ENCODE measurements around the gene NR1D1. TPM values are rescaled to one million over a fixed set of nuclear protein-coding genes. Genes with fewer than 3 reads are reported as not detected.

The NR1D1 gene
- total and polyA plus RNA-seq, 2 of the 8 experiments (the other 6 are each of a cell fraction or from before 2014, with no cell fraction given) = 1.5 to 4.6 TPM

- Histone ChIP-seq H2AFZ (ENCODE audit: low read length) (no peak overlapping the region), H2BK20ac (ENCODE audit: low read length) (no peak overlapping the region)
- POLR2A ChIA-PET (ENCODE audit: partially characterized antibody) = interaction anchor here (0.6 to 5.8 kb wide), 18 partner anchors 9 to 580 kb away, joined by 3 to 64 read pairs (median 4); partner anchors contain the start of genes CASC3, MED24, MSL1 and NR1D1
Observed at GRCh38 chr17:40064971-40065768, 35.2 kb downstream of the NR1D1 start.

More at GRCh38 chr17:40064971-40065768, 35.2 kb downstream of the NR1D1 start:
- no peak overlapping the region for H3K9ac ChIP-seq (replicated peaks in 1 of 4; ENCODE audit: extremely low read depth in 1 of 4, low read depth in 3 of 4, low read length in 3 of 4)
- TF ChIP-seq POU5F1 (IDR thresholded peaks at IDR 0.05; ENCODE audit: low read depth, low read length) (no peak), RFX5 (IDR thresholded peaks at IDR 0.05; ENCODE audit: borderline replicate concordance, low read depth, low read length) (no peak), TAF7 (optimal IDR thresholded peaks at IDR 0.05; ENCODE audit: borderline replicate concordance, low read depth, low read length) (no peak), TAF1 (IDR thresholded peaks at IDR 0.05; ENCODE audit: low read depth, low read length) (no peak), RXRA (IDR thresholded peaks at IDR 0.05; ENCODE audit: insufficient read depth, low read depth, low read length) (0 out of 2 replicates have a peak, but pooled peaks have one; percentile 57)
- peaks cover 10% of the 10 kb centered on the region for H3K23me2 ChIP-seq (ENCODE audit: low read depth, low read length)
- no peak overlapping the region for H2BK120ac ChIP-seq (replicated peaks; ENCODE audit: low read depth, low read length)
- no peak overlapping the region for H2AK5ac ChIP-seq (ENCODE audit: low read depth, low read length)
- H3K23ac ChIP-seq (ENCODE audit: insufficient read length) = no peak overlapping the region
- peaks cover 0 to 9% of the 10 kb centered on the region in 2 experiments for H4K20me1 ChIP-seq (replicated peaks in 1 of 2; ENCODE audit: control insufficient read depth in 1 of 2, insufficient read depth in 2 of 2, low read length in 2 of 2)
- H3K9me3 ChIP-seq (ENCODE audit: insufficient read depth in 2 of 2, low read depth in 1 of 2, low read length in 1 of 2) = no peaks in the 10 kb centered on the region
- no peak overlapping the region for H4K5ac ChIP-seq (ENCODE audit: insufficient read length, low read depth, low read length)
- H4K8ac ChIP-seq (ENCODE audit: extremely low read depth, insufficient read depth, low read length) = no peak overlapping the region
- peaks cover 0 to 15% (median 10%) of the 10 kb centered on the region in 4 experiments; a peak in 6 of 7 replicates for H3K27me3 ChIP-seq (replicated peaks in 1 of 4; ENCODE audit: control insufficient read depth in 3 of 4, extremely low read depth in 1 of 4, insufficient read depth in 3 of 4, low read length in 3 of 4)
- CTCF ChIA-PET (ENCODE audit: partially characterized antibody) = interaction anchor here (0.7 to 38.4 kb wide), 14 partner anchors 9 to 252 kb away, joined by 3 to 876 read pairs (median 4); partner anchors contain the start of genes CSF3 and NR1D1
- H2BK12ac ChIP-seq (ENCODE audit: low read depth, low read length) = 0 out of 2 replicates have a peak overlapping the region, but pooled peaks have one; percentile 75
- peaks cover 31 to 67% (median 47%) of the 10 kb centered on the region in 4 experiments for H3K4me1 ChIP-seq (replicated peaks in 1 of 4; ENCODE audit: control insufficient read depth in 3 of 4, insufficient read depth in 4 of 4, low read length in 3 of 4)
- DNase-seq (ENCODE audit: low read depth in 1 of 2, low spot score in 2 of 2) = no peak
- H3K18ac ChIP-seq (ENCODE audit: extremely low read depth, low read length) = peak overlapping the region; percentile 48; the same call in 1 of the 2 replicates
- no peak overlapping the region for H3K4ac ChIP-seq (replicated peaks; ENCODE audit: insufficient read length, low read depth, low read length)
- H3K36me3 ChIP-seq (ENCODE audit: control insufficient read depth in 2 of 4, insufficient read depth in 4 of 4, low read length in 3 of 4) = no peaks in the 10 kb centered on the region
- H3K79me2 ChIP-seq (ENCODE audit: control insufficient read depth in 1 of 2, insufficient read depth in 2 of 2, low read length in 2 of 2) = no peaks in the 10 kb centered on the region
- H2BK15ac ChIP-seq (ENCODE audit: low read length) = no peak overlapping the region; the same call in 1 of the 2 replicates
- H3K79me1 ChIP-seq (ENCODE audit: low read depth, low read length) = peaks cover 10% of the 10 kb centered on the region; the same call in 1 of the 2 replicates
- H4K91ac ChIP-seq (replicated peaks; ENCODE audit: insufficient read length, low read length) = no peak overlapping the region
- no peak overlapping the region for H2BK5ac ChIP-seq (ENCODE audit: low read depth, low read length)
- no peak for FAIRE-seq
- no peak overlapping the region for H3K27ac ChIP-seq (ENCODE audit: low read depth, low read length)
- peak overlapping the region; percentile 40 to 75 for H3K4me2 ChIP-seq (ENCODE audit: insufficient read depth in 1 of 2, low read depth in 2 of 2, low read length in 2 of 2)
- no peak overlapping the region for H3K56ac ChIP-seq (replicated peaks; ENCODE audit: insufficient read length, low read depth, low read length)
- 45% methylated on average over 9 of the region's 10 CpGs; no CpG with 5 or more reads in 1 of the 2 experiments for WGBS, 2 experiments (ENCODE audit: extremely low coverage in 1 of 2, insufficient coverage in 1 of 2, insufficient read length in 1 of 2, insufficient replicate concordance in 2 of 2, low coverage in 1 of 2, low lambda C conversion rate in 2 of 2, missing lambda C conversion rate in 1 of 2)
- no peak overlapping the region for H3K14ac ChIP-seq (ENCODE audit: insufficient read length)
- peak overlapping the region in 1 of 4 experiments; percentile 18; a peak in 3 of 8 replicates for H3K4me3 ChIP-seq (ENCODE audit: extremely low read depth in 1 of 4, insufficient read depth in 2 of 4, low read depth in 3 of 4, low read length in 4 of 4)

Measured in H1 (cell line).